ENCODE data around the gene PDRG1. TPM values are rescaled to one million over a fixed set of nuclear protein-coding genes. Genes with fewer than 3 reads are reported as not detected.
A peak's percentile ranks its signal among the peaks of the same experiment; 100 is the strongest.
"Not testable (repeated sequence)": the region's sequence is repeated elsewhere in the genome, so short reads cannot be mapped to it uniquely, and the experiment has no call there.

The PDRG1 gene
- total RNA-seq, 2 donors from 2014 or later: 20.4 to 24.4 TPM

- H3K4me3 ChIP-seq (ENCODE audit: low read length): no peak overlapping the region
- no peak for TF ChIP-seq CTCF (conservative IDR thresholded peaks at IDR 0.05)
- H3K27me3 Mint-ChIP-seq (ENCODE audit: insufficient read depth): no peaks in the 10 kb centered on the region
- peaks cover 6% of the 10 kb centered on the region for H3K4me1 Mint-ChIP-seq
- peak; percentile 44 for DNase-seq
- no peaks in the 10 kb centered on the region for H3K36me3 ChIP-seq (ENCODE audit: control insufficient read depth, insufficient read depth, low read length)
- peaks cover 6% of the 10 kb centered on the region for H3K9me3 ChIP-seq (ENCODE audit: control insufficient read depth, low read length)
- H3K27ac Mint-ChIP-seq: no peak overlapping the region
- no peak overlapping the region for H3K27ac ChIP-seq (ENCODE audit: low read depth, low read length)
- no peak overlapping the region for H3K4me3 Mint-ChIP-seq
- H3K36me3 Mint-ChIP-seq (ENCODE audit: low read depth): no peaks in the 10 kb centered on the region
- no peaks in the 10 kb centered on the region for H3K4me1 ChIP-seq (ENCODE audit: control insufficient read depth, insufficient read depth, low read length)
- H3K9me3 Mint-ChIP-seq: no peaks in the 10 kb centered on the region
- H3K27me3 ChIP-seq (ENCODE audit: control insufficient read depth, insufficient read depth, low read length, poor library complexity, severe bottlenecking): no peaks in the 10 kb centered on the region
- WGBS, 2 experiments (ENCODE audit: insufficient coverage in 1 of 2, insufficient read length in 1 of 2): 20 to 59% methylated on average over 2 to 6 of the region's 6 CpGs
- H3K9ac ChIP-seq (ENCODE audit: extremely low read depth, low read length, poor library complexity, severe bottlenecking): no peak overlapping the region
Observed at GRCh38 chr20:31919410-31920155, 32.3 kb downstream of the PDRG1 start.

GRCh38 chr20:31918466-31919105 lies 33.3 kb downstream of the PDRG1 start:
- H3K9ac ChIP-seq (ENCODE audit: extremely low read depth, low read length, poor library complexity, severe bottlenecking): no peak overlapping the region
- no peaks in the 10 kb centered on the region for H3K9me3 Mint-ChIP-seq
- TF ChIP-seq CTCF (conservative IDR thresholded peaks at IDR 0.05): no peak
- H3K4me1 ChIP-seq (ENCODE audit: control insufficient read depth, insufficient read depth, low read length): no peaks in the 10 kb centered on the region
- no peaks in the 10 kb centered on the region for H3K27me3 ChIP-seq (ENCODE audit: control insufficient read depth, insufficient read depth, low read length, poor library complexity, severe bottlenecking)
- peak; percentile 35 for DNase-seq
- H3K27me3 Mint-ChIP-seq (ENCODE audit: insufficient read depth): no peaks in the 10 kb centered on the region
- H3K27ac Mint-ChIP-seq: no peak overlapping the region
- no peak overlapping the region for H3K4me3 Mint-ChIP-seq
- H3K36me3 ChIP-seq (ENCODE audit: control insufficient read depth, insufficient read depth, low read length): no peaks in the 10 kb centered on the region
- no peak overlapping the region for H3K4me3 ChIP-seq (ENCODE audit: low read length)
- no peaks in the 10 kb centered on the region for H3K36me3 Mint-ChIP-seq (ENCODE audit: low read depth)
- H3K27ac ChIP-seq (ENCODE audit: low read depth, low read length): no peak overlapping the region
- 92 to 97% methylated on average over 6 to 7 of the region's 7 CpGs for WGBS, 2 experiments (ENCODE audit: insufficient coverage in 1 of 2, insufficient read length in 1 of 2)
- H3K4me1 Mint-ChIP-seq: peaks cover 4% of the 10 kb centered on the region
- peaks cover 6% of the 10 kb centered on the region for H3K9me3 ChIP-seq (ENCODE audit: control insufficient read depth, low read length)

- 67 to 71% methylated on average over 5 to 7 of the region's 7 CpGs for WGBS, 2 experiments (ENCODE audit: insufficient coverage in 1 of 2, insufficient read length in 1 of 2)
- not testable (repeated sequence) for H3K27me3 ChIP-seq (ENCODE audit: control insufficient read depth, insufficient read depth, low read length, poor library complexity, severe bottlenecking); H3K9me3 Mint-ChIP-seq; H3K4me3 Mint-ChIP-seq; H3K27me3 Mint-ChIP-seq (ENCODE audit: insufficient read depth); H3K4me1 ChIP-seq (ENCODE audit: control insufficient read depth, insufficient read depth, low read length); H3K27ac Mint-ChIP-seq; H3K36me3 ChIP-seq (ENCODE audit: control insufficient read depth, insufficient read depth, low read length); H3K4me3 ChIP-seq (ENCODE audit: low read length); H3K27ac ChIP-seq (ENCODE audit: low read depth, low read length); H3K9me3 ChIP-seq (ENCODE audit: control insufficient read depth, low read length); H3K36me3 Mint-ChIP-seq (ENCODE audit: low read depth); H3K4me1 Mint-ChIP-seq; H3K9ac ChIP-seq (ENCODE audit: extremely low read depth, low read length, poor library complexity, severe bottlenecking)
- peak; percentile 24 for DNase-seq
Observed at GRCh38 chr20:31917962-31918412, 33.9 kb downstream of the PDRG1 start.
